ENCODE measurements around the gene TRIML2. TPM values are rescaled to one million over a fixed set of nuclear protein-coding genes. Genes with fewer than 3 reads are reported as not detected.

TRIML2 gene
- total RNA-seq, 4 donors from 2014 or later: not detected

- TF ChIP-seq CTCF (IDR thresholded peaks at IDR 0.05) (no peak), EP300 (IDR thresholded peaks at IDR 0.05) (no peak), POLR2AphosphoS5 (IDR thresholded peaks at IDR 0.05) (no peak), POLR2A (IDR thresholded peaks at IDR 0.05) (no peak)
- Histone ChIP-seq H3K9me3 (no peaks in the 10 kb centered on the region), H3K4me1 (no peaks in the 10 kb centered on the region), H3K27me3 (no peaks in the 10 kb centered on the region), H3K27ac (no peak overlapping the region), H3K4me3 (no peak overlapping the region), H3K36me3 (no peaks in the 10 kb centered on the region)
- DNase-seq (ENCODE audit: low spot score in 2 of 2): no peak
- 81% methylated on average over 21 of the region's 21 CpGs for WGBS
Observed at GRCh38 chr4:188041721-188042120, 67.7 kb downstream of the TRIML2 start.

Other genes starting within 250 kb of the TRIML2 start
- gene ZFP42, start 113.8 kb downstream of the TRIML2 start, total RNA-seq: not detected
- not detected for gene TRIML1, start 29.8 kb upstream of the TRIML2 start, total RNA-seq

Measured in suprapubic skin (tissue), 4 donors.